GM23248 (cell line): ENCODE measurements around the gene ADAMTS18.

Experiments
- EZH2 ChIP-seq: fragments of 200-600 bp; sonication (generic); IDR thresholded peaks from 2 replicates; pipeline ENCODE4 v1.6.1; 2018; ENCODE audit warnings: antibody characterized with exemption, mild to moderate bottlenecking; ENCODE audit not compliant: insufficient read depth, poor library complexity, severe bottlenecking
- EZH2phosphoT487 ChIP-seq: fragments of 200-600 bp; sonication (generic); IDR thresholded peaks from 2 replicates; pipeline ENCODE4 v1.6.1; 2018; ENCODE audit warnings: antibody characterized with exemption, moderate library complexity, mild to moderate bottlenecking, low read depth; ENCODE audit not compliant: insufficient read depth

- no peak for TF ChIP-seq EZH2
- no peak for TF ChIP-seq EZH2phosphoT487
Observed at GRCh38 chr16:77308163-77308561, 126.7 kb downstream of the ADAMTS18 start.
